GM04503 (cell line): ENCODE results near the gene CETN2.
"Not testable (repeated sequence)": the region's sequence is repeated elsewhere in the genome, so short reads cannot be mapped to it uniquely, and the experiment has no call there.

ENCODE experiments used
- DNase-seq: peaks from one replicate; pipeline ENCODE4 v3.0.0-alpha.2; 2012; ENCODE audit warnings: low read depth

Gene CETN2

DNA sequence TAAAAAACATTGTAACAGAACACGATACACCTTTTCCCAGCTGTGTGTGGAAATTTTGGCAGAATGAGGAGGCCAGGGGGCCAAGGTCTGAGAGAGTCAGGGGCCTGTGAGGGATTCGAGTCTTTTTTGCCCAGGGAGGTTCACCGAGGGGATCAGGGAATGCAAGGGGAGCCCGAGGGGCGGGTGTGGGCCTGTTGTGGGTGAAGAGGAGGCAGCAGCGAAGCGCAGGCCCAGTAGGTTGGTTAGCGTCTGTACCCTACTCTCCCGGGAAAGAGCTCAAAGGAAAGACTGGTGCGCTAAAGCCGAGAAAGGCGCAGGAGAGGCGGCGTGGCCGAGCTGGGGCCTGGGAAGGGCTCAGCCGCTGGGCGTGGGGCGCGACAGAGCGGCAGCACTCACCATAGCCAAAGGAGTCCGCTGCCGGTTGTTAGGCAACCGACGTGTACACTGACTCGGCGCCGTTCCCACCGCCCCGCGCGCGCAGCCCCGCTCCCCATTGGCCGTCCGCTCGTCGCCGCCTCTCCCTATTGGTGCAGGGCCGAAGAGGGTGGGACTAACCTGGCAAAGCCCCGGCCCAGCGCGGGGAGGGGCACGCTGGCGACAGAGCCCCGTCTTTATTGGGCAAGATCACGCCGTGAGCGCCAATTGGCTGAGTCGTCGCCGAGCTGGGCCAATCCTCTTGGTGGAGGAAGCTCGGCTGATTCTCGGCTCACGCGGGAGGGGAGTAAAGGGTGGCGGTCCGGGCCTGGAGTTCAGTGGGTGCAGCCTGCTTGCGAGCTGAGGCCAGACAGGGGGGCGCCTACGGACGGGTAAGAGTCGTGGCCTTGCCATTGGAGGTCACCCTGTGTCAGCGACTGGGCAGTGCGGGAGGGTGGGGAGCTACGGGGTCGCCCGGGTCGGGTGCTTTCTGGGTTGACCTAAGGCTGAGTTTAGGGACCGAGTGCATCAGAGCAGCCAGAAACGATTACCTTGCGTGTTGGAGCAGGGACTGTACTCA lies at the start of gene CETN2, which contains the start of gene NSDHL:
Gene CETN2, minus strand, starts transcription at position 446 of the 994 bp plus-strand sequence. Its CDS starts 47 bp downstream, at position 399.
Gene NSDHL, plus strand, starts transcription at position 752 of the 994 bp plus-strand sequence. CDS start 15,262 bp downstream, outside the sequence.
- peak; percentile 75 for DNase-seq

DNA sequence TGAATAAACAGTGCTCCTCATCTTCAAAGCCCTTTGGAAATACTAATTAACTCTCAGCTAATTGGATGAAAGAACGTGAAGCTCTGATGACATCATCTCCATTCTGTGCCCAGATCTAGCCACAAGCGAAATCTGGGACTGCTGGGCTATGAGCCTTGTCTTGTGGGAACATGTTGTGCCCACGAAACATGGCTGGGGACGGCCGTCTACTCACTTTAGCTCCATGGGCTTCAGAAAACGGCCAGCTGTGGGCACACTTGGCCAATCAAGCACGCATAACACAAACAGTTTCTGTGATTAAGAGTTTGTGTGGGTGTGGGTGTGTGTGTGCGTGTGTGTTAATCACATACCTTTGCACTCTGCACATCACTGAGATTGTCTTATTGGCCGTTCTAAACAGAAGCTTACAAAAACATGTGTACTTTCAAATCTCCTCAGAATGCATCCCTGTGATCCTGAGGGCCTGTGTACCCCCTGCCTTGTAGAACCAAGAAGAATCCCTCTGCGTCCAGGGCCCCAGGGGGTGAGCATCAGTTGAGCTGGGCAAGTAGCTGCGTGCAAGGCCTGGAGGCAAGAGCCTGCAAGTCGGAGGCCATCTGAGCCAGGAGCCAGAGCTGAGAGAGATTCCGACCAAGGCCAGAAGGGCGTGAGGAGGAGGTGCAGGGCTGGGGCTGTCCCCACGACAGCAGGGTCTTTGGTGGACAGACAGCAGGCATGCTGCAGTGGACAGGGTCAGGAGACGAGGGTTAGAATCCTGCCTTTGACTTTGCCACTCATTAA lies 48.6 kb upstream of the CETN2 start:
- DNase-seq: no peak

DNA sequence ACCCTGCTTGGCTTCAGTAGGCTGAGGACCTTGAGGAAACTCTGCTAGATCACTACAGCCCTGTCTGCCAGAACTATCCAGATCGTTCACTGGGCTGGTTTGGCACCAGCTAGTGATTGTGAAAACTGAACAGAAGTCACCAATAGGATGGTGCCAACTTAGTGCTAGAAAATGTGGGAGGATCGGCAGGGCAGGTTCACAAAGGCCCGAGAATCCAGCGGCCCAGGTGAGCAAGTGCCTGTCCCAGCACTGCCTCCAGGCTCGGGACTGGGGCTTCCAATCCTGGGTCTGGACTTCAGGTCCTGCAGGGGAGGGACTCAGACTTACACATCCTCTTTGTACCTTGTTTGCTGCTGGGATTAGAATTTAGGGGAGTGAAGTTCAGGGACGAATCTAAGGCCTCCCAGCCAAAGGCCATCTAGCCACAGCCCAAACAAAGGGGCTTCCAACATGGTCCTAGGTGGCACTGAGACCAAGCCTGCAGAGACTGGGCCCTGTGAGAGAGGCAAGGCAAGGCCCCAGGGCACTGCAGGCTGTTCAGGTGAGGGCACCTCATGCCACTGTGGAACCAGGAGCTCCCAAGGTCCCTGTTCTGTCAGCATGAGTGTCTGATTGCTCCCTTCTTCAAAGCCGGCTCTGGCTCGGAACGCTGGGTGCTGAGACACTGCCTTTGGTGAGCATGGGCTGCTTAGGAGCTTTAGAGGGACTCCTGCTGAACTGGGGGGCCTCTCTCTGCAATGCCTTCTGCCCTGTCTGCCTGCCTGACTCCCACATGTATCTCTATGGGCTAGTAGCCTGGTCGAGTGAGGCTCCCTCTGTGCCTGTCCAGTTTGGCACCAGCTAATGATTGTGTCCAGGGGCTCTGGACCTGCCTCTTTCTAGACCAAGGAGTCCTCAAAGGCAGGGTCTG lies 46.6 kb upstream of the CETN2 start:
- DNase-seq: no peak

- DNase-seq: no peak
These were observed 42.8 kb upstream of the CETN2 start for GRCh38 chrX:152873361-152873760.

GRCh38 chrX:152872522-152872921 lies 42.0 kb upstream of the CETN2 start:
- no peak for DNase-seq

GRCh38 chrX:152871260-152871659 lies 40.7 kb upstream of the CETN2 start:
- DNase-seq: no peak

- DNase-seq: no peak
These were observed 39.4 kb upstream of the CETN2 start for GRCh38 chrX:152869972-152870371.

DNA sequence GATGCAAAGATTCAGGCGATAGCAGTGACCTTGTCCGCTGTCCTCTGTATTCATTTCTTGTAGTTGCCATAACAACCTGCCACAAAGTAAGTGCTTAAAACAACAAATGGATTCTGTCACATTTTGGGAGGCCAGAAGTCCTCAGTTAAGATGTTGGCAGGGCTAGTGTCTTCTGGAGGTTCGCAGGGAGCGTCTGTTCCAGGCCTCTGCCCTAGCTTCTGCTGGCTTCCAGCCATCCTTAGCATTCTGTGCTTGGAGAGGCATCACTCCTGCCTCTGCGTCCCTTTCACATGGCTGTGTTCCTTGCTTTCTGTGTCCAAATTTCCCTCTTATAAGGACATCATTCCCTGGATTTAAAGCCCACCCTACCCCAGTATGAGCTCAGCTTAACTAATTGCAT lies 35.8 kb upstream of the CETN2 start:
- DNase-seq: no peak

DNA sequence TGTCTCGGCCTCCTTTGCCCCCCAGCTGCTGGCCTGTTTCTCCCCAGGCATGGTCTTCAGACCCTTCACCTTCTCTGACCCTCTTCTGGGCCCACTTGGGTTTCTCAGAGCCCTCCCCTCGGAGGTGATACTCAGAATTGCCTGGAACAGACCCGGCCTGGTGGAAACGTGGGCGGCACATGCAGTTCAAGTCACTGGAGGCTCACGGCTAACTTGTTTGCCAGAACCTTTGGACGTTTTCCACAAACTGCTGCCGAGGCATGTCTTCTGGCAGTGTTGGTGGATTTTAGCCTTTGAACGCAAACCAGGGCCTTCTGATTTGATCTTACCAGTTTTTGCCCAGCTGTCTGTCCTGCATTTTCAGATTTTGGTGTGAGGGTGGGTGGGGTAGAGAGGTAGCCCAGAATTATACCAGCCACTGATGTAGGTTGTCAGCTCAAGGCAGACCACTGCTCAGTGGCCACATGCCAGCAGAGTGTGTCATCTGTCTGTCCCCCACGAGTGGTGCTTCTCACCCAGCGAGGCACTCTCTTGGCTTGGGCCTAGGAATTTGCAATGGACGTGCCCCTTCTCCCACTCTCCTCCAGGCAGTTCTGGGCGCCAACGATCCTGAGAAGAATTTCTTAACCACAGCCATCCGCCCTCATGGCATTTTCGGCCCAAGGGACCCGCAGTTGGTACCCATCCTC lies 34.8 kb upstream of the CETN2 start:
- no peak for DNase-seq

DNA sequence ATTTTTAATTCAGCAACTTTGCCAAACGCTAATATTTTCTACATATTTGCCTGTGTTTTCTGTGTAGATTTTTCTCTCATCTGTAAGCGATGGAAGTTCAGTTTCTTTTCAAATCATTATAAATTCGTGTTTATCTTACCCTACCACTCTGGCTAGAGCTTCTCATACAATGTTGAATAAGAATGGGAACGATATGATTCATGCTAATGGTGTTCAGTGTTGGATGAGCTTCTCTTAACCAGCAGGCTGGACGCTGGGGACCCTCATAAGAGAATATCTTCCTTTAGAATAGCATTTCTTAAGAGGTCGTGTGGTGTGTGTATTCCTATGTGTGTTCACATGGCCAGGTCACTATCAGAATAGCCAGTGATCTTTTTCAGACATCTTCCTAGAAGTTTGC lies 31.3 kb upstream of the CETN2 start:
- DNase-seq: no peak

- no peak for DNase-seq
These were observed 30.6 kb upstream of the CETN2 start for GRCh38 chrX:152861116-152861515.

GRCh38 chrX:152853986-152854385 lies 23.4 kb upstream of the CETN2 start:
- no peak for DNase-seq

GRCh38 chrX:152850465-152850864 lies 19.9 kb upstream of the CETN2 start:
- DNase-seq: no peak

GRCh38 chrX:152847281-152847680 lies 16.7 kb upstream of the CETN2 start:
- DNase-seq: no peak

DNA sequence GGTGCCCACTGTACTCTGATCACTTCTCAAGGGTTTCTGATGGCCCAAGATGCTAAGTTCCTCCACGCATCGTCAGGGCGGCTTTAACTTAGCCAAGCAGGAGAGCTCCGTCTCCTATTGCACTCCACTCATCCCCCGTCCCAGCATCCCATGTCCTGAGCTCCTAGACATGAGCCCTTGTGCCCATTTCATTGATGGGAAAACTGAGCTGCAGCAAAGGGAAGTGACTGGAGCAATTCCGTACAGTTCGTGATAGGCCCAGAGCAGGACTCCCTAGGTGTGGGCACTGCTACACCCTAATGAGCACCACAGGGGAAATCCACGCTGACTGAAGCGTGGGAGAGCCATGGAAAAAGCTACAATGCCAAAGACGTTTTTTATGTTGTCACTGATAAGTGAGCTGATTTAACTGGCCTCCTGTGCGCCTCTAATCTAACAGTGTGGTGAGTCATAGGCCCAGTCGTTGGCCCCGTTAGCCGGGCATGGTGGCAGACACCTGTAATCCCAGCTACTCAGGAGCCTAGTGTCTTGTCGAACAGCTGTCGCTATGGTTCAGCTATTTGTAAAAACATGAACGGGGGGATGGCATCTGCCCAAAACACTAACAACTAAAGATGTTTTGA lies 15.2 kb upstream of the CETN2 start:
- no peak for DNase-seq

DNA sequence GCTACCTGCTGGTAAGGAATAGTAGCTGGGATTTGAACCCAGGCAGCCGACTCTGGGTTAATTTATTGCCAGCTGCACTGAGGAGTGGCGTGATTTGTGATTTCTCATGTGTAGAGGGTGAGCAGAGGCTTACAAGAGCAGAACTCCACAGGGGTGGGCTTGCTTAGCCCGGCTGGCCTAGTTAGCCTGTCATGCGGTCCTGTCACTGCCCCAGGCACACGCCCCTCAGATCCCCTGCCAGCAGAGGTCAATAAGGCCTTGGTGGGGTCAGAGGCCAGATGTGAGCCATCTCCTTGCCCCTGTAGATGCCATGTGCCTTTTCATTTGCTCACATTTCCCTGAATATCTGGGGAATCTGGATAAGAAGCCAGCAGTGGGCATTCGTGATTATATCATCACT lies 13.7 kb upstream of the CETN2 start:
- DNase-seq: no peak

DNA sequence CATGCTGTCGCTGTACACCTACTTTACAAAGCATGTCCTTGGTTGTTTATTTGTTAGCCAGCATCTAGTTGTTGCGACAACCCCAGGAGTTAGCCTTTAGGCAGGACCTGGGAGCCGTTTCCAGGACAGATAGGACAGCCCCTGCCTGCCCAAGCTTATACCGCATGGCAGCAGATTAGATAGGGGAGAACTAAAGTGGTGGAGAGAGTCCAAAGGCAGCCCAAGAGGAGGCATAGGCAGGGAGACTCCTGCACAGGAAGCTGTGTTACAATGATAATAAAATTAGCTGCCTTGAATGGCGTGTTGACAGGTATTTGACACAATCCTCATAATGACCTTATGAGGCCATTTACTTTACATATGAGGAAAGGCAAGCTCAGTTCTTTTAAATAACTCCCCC lies 13.3 kb upstream of the CETN2 start:
- no peak for DNase-seq

DNA sequence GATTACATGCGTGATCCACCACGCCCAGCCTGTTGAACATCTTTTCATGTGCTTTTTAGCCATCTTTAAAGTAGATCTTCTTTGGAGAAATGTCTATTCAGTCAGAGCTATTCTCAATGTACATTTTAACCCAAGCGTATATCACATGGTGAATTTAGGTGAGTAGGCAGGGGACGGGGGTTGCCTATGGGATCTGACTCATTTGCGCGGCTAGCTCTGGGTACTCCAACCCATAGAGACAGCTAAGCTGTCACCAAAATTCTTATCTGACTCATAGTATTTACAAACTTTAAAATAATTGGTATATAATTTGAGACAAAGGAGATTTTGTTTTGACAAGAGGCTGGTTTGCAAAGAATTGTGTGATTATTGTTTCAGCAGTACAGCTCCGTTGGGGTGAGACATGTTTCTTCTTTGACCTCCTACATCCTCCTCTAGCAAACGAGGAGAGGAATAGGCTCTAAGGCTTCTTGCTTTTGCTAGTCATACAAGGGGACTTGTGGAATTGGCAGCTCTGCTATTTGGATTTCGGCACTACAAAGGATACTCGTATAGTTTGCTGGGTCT lies 12.3 kb upstream of the CETN2 start:
- no peak for DNase-seq

GRCh38 chrX:152835470-152835869 lies 4.9 kb upstream of the CETN2 start:
- DNase-seq: not testable (repeated sequence)

DNA sequence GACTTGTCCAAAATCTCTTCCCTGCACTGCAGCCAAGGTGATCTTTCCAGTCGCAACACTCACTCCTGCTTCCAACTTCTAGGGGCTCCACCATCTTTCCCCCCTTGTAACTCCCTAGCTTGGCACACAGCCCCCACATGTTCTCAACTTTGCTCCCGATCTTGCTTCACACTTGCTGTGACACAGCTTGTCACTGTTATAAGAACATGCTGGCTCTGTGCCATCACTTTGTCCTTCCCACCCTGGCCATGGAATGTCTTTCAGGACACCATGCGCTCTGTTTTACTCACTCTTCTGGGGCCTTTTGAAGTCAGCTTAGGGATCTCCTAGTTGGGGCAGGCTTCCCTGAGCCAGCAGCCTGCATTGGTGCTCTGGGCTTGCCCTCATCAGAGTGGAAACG lies 2.8 kb upstream of the CETN2 start:
- no peak for DNase-seq
